GM19455 (cell line): ENCODE results near the gene CMTM1.

ENCODE experiments used
- ATAC-seq: cut with Tn5 transposase; IDR thresholded peaks from one replicate; pipeline ENCODE4 v1.9.1; 2021; ENCODE audit not compliant: unreplicated experiment

CMTM1 gene

GRCh38 chr16:66537236-66537635 is 29.0 kb upstream of the CMTM1 start:
- ATAC-seq, result no peak

DNA sequence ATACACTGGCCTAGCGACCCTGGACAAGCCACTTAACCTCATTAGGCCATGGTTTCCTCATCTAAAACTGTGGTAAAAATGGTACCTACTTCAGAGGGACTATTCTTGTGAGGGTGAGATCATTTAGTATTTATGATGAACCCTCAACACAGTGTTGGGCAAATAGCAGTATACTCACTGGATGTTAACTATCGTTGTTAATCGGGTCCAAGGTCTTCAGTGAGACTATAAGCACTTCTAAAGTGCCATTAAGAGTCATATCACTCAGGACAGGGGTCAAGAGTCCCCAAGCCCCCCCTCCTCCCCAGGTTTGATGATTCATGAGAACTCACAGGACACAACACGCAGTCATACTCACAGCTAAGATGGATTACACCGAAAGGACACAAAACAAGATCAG is 27.3 kb upstream of the CMTM1 start:
- ATAC-seq, result no peak

DNA sequence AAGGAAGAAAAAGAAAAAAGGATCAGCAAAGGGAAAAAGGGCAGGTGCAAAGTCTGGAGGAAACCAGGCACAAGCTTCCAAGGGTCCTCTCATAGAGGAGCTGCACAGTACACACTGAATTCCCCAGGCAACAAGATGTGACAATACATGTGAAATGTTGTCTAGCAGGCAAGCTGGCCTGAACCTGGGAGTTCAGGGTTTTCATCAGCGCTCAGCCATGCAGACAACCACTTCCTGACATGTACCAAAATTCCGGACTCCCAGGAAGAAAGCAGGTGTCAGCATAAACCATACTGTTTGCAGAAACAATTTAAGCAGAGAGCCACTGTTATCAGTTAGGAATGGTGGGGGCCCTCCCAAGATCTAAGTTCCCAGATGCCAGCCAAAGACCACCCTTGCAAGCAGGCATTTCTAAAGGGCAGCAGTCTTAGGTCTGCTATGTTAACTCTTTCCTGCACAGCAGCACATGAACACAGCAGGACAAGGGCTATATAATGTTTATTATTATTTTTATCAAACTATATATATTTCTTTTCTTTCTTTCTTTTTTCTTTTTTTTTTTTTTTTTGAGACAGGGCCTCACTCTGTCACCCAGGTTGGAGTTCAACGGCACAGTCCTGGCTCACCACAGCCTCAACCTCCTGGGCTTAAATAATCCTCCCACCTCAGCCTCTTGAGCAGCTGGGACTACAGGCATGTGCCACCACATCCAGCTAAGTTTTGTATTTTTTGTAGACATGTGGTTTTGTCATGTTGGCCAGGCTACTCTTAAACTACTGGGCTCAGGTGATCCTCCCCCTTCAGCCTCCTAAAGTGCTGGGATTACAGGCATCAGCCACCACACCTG is 26.4 kb upstream of the CMTM1 start:
- ATAC-seq, result no peak

DNA sequence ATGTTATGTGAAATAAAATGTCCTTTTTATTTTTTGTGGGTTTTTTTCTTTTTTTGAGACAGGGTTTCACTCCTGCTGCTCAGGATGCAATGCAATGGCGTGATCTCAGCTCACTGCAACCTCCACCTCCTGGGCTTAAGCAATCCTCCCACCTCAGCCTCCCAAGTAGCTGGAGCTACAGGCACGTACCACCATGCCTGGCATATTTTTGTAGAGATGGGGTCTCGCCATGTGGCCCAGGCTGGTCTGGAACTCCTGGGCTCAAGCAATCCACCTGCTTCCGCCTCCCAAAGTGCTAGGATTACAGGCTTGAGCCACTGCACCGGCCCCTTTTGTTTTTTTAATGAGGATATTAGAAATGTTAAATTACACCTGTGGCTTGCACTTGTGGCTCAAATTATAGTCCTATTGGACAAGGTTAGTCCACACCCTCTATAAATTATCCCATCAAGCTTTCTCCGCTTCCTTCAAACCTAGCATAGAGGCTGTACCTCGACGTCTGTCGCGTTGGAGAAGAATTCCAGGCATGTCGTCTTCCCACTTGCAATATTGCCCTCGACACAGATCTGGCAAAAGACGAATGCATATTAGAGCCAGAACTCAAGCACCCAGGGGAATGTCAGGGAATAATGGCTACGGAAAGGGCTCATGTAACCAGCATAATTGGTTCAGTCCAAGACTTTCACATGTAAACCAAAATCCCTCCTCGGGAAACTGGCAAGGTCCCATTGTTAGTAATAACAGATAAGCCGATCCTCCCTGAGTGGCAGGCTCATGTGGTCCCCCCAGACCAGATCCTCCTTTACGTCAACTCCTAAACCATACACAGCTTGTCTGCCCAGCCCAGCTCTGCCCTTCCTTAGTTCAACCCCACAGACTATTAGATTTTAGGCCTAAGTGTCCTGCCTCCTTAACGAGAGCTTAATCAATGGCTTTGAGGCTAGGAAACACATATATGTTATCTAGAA is 24.6 kb upstream of the CMTM1 start:
- ATAC-seq, result no peak

DNA sequence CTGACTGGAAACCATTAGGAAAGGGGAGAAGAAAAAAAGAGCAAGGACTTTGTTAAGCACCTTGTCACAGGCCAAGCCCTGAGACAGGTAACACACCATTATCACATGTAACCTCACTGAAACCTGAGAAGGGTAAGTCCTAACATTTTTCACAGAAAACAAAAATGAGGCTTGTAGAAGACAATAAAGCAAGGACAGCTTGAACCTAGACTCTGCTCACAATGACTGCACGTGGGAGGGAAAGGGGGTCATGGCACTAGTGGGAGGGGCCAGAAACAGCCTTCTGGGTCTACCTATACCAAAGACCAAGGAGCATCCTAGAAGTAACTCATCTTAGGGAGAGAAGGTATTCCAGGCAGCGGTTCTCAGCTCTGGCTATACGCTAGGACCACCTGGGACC is 23.8 kb upstream of the CMTM1 start:
- ATAC-seq, result no peak

DNA sequence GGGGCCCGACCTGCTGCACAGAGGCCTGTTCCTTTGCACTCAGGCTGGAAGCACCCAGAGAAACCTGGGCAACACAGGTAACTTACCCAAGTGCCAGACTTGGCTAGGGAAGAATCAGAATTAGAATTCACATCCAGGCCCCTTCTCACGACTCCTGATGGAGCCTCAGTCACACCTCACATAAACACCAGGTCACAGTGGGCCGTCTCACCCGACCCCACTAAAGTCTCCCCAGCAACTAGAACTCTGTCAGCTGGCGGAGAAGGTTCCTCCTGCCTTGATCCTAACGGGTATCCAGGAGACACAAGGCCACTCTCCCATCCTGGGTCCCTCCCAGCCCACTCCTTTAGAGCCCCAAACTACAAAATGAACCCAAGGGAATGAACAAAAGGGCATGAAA is 22.7 kb upstream of the CMTM1 start:
- ATAC-seq, result no peak

DNA sequence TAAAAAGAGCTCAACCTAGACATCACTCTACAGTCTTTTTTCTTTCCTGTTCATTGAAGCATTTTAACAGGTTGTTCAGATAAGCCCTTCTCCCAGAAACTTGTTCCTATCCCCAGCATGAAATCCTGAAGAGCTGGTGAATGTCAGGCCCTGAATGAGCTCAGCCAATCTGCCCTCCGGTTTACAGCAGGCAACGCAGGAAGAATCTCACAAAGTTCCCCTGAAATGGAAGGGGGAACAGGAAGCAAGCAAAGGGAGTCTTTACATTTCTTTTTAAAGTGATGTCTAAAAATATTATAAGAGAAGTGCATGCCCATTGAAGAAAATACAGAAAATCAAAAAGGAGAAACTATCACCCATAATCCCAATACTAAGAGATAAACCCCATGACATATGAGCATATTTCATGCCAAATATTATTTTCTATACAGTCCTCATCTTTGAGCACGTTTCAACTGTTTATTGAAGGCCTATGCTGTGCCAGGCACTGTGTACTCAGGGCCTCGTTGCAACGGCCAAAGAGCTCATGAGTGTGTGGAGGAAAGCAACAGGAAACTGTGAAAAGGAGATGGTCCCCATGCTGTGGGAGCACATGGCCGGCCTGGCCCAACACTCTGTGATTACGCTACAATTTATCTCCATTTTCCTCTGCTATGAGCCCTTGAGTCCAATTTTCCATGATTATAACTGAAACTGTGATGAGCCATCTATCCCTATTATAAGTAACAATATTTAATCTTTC is 22.1 kb upstream of the CMTM1 start:
- no peak for ATAC-seq

DNA sequence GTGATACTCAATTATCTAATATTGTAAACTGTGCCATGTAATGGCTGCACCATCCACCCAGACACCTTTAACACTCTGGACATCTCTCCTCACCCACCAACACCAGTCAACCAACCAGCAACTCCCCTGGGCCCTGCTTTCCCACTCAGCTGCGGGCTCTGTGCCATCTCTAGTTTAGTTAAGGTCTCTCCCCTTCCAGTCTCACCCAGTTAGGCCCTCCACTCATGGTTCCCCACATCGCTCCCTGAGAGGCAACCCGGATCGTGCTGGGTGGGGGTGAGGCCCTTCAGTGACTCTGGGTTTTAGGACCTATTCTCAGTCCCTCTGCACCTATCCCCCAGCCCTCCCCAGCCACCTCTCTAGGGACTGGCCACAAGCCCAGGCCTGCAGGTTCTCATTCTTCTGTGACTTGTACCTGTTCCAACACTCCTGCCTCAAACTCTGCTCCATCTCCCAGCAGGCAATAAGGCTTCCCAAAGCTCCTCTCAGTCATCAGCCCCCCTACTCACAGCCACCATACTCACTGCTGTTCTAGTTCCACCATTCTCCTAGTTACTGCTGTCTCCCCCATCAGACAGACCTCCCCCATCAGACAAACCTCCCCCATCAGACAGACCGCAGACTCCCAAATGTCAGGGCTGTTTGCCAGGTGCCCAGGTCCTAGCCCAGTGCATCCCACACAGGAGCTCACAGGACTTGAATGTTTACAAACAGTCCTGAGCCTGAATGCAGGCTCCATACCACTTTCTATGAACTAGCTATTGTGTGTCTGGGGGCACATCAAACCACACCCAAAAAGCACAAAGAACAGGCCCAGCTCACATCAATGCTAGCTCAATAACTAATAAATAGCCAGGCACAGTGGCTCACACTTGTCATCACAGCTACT is 18.9 kb upstream of the CMTM1 start:
- ATAC-seq, result no peak

DNA sequence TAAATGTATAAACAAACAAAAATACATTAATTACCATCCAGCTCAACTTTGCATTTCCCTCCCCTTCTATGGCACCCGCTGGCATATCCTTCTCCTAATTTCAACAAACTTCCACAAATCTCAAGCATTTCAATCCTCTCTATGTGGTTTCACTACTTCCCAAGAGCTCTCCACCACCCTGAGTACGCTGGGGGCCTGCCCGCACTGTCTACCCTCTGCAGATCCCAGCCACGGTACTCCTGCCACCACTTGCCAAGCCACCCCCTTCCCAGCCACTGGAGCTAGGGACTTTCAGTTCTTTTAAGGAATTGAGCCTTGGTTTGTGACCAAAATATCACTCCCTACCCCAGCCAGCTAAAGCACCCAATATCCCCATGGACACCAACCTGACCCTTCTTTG is 18.2 kb upstream of the CMTM1 start:
- no peak for ATAC-seq

DNA sequence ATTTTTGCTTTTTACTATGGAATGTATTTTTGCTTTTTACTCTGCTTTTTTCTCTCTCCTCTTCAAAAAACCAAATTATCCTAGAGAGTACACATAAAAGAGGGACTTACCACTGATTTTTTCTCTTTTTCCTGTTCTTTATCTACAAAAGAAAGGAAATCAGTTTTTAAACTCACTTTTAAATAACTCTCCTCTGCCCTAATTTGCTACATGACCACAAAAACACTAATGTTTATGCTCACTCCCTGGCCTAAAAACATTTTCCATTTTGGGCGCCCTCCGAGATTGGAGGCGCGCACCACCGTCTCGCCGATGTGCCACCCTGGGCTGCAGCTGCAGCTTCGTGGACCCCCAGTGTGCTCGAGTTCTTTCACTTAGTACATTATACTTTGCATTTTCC is 17.4 kb upstream of the CMTM1 start:
- no peak for ATAC-seq

- no peak for ATAC-seq
Measured at GRCh38 chr16:66549284-66550131, 16.7 kb upstream of the CMTM1 start, which contains the start of gene TK2. Gene TK2, minus strand, starts transcription at chr16:66550122. Its CDS starts 61 bp downstream, at chr16:66550061.

GRCh38 chr16:66551348-66551759 is 14.9 kb upstream of the CMTM1 start:
- no peak for ATAC-seq

- peak; percentile 21 for ATAC-seq
Measured at GRCh38 chr16:66551788-66552285, 14.4 kb upstream of the CMTM1 start.

DNA sequence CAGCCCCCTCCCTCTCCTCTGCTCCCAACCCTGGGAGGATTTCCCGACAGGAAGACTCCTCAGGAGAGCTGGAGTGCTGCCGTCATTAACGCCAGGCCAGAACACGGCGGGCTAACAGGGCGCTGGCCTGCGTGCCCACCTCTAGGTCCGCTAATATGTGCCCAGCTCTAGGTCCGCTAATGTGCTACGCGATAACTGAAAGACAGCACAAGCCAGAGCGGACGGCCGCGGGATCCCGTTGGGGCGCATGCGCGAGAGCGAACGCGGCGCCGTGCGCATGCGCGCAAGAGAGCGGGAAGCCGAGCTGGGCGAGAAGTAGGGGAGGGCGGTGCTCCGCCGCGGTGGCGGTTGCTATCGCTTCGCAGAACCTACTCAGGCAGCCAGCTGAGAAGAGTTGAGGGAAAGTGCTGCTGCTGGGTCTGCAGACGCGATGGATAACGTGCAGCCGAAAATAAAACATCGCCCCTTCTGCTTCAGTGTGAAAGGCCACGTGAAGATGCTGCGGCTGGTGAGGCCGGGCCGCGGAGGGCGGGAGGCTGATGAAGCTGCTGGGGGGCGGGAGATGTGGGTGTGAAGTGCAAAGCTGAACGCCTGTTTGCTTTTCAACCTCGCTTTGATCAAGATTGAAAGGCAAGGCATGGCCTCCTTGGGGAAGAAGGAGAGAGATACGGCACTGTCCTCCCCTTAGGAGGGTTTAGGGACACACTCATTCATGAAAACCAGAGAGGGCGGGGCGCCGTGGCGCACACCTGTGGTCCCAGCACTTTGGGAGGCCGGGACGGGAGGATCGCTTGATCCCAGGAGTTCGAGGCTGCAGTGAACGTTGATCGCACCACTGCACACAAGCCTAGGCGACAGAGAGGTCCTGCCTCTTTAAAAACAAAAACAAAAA is 13.7 kb upstream of the CMTM1 start, which contains the start of gene CKLF:
Gene CKLF (plus strand): TSS at position 291 of the 892 bp plus-strand sequence. CDS start 140 bp downstream, at position 431.
- peak; percentile 77 for ATAC-seq

GRCh38 chr16:66553223-66553622 is 13.0 kb upstream of the CMTM1 start:
- no peak for ATAC-seq

GRCh38 chr16:66554021-66554420 is 12.2 kb upstream of the CMTM1 start:
- no peak for ATAC-seq

- no peak for ATAC-seq
Measured at GRCh38 chr16:66554495-66554894, 11.7 kb upstream of the CMTM1 start.

- ATAC-seq, result no peak
Measured at GRCh38 chr16:66560107-66560506, 6.1 kb upstream of the CMTM1 start.
